H9 (cell line): ENCODE measurements around the gene UTS2R. TPM values are rescaled to one million over a fixed set of nuclear protein-coding genes. Genes with fewer than 3 reads are reported as not detected.

Experiments used
- DNase-seq: peaks from one replicate; pipeline ENCODE4 v3.0.0-alpha.2; 2017
- H2AFZ ChIP-seq: one replicate; pipeline ENCODE4 v1.6.1; 2013; ENCODE audit warnings: mild to moderate bottlenecking, low read length, control low read depth, moderate library complexity
- H2AK5ac ChIP-seq: 2 replicates; pipeline ENCODE4 v1.6.1; 2013; ENCODE audit warnings: low read length, control low read depth, mixed read lengths; ENCODE audit not compliant: insufficient read length
- H2BK120ac ChIP-seq: one replicate; pipeline ENCODE4 v1.6.1; 2013; ENCODE audit warnings: low read depth, mild to moderate bottlenecking, low read length, control low read depth, inconsistent platforms; ENCODE audit not compliant: poor library complexity, severe bottlenecking
- H2BK12ac ChIP-seq: 2 replicates; pipeline ENCODE4 v1.6.1; 2013; ENCODE audit warnings: low read length, control low read depth, mixed read lengths, low read depth; ENCODE audit not compliant: insufficient read length
- H2BK15ac ChIP-seq: 2 replicates; pipeline ENCODE4 v1.6.1; 2013; ENCODE audit warnings: low read depth, low read length, control low read depth
- H2BK20ac ChIP-seq: one replicate; pipeline ENCODE4 v1.6.1; 2013; ENCODE audit warnings: low read depth, mild to moderate bottlenecking, low read length, control low read depth, inconsistent platforms; ENCODE audit not compliant: poor library complexity, severe bottlenecking
- H2BK5ac ChIP-seq: 2 replicates; pipeline ENCODE4 v1.6.1; 2013; ENCODE audit warnings: low read length, control low read depth, mixed read lengths; ENCODE audit not compliant: insufficient read length
- H3K14ac ChIP-seq: 2 replicates; pipeline ENCODE4 v1.6.1; 2013; ENCODE audit warnings: low read length, control low read depth; ENCODE audit not compliant: insufficient read depth
- H3K18ac ChIP-seq: 2 replicates; pipeline ENCODE4 v1.6.1; 2013; ENCODE audit warnings: low read depth, mild to moderate bottlenecking, mixed read lengths, low read length, control low read depth; ENCODE audit not compliant: insufficient read length
- H3K23ac ChIP-seq: 2 replicates; pipeline ENCODE4 v1.6.1; 2013; ENCODE audit warnings: low read length, control low read depth, mixed read lengths, low read depth; ENCODE audit not compliant: insufficient read length
- H3K23me2 ChIP-seq: 2 replicates; pipeline ENCODE4 v1.6.1; 2013; ENCODE audit warnings: low read depth, mild to moderate bottlenecking, mixed read lengths, low read length, control low read depth; ENCODE audit not compliant: insufficient read length, poor library complexity, severe bottlenecking
- H3K27ac ChIP-seq: 2 replicates; pipeline ENCODE4 v1.5.1; 2013; ENCODE audit warnings: low read length, control low read depth, mixed read lengths, low read depth; ENCODE audit not compliant: insufficient read length
- H3K27me3 ChIP-seq: 2 replicates; pipeline ENCODE4 v1.6.1; 2013; ENCODE audit warnings: low read length, control low read depth, inconsistent platforms; ENCODE audit not compliant: insufficient read depth
- H3K4ac ChIP-seq: 2 replicates; pipeline ENCODE4 v1.6.1; 2013; ENCODE audit warnings: low read depth, mild to moderate bottlenecking, control low read depth, inconsistent platforms, low read length, moderate library complexity
- H3K4me1 ChIP-seq: 2 replicates; pipeline ENCODE4 v1.6.1; 2013; ENCODE audit warnings: low read length, control low read depth, inconsistent platforms; ENCODE audit not compliant: insufficient read depth
- H3K4me2 ChIP-seq: 2 replicates; pipeline ENCODE4 v1.6.1; 2013; ENCODE audit warnings: low read length, control low read depth, mixed read lengths; ENCODE audit not compliant: insufficient read length, insufficient read depth
- H3K56ac ChIP-seq: 2 replicates; pipeline ENCODE4 v1.6.1; 2013; ENCODE audit warnings: low read depth, mild to moderate bottlenecking, mixed read lengths, low read length, control low read depth; ENCODE audit not compliant: insufficient read length
- H3K79me1 ChIP-seq: 2 replicates; pipeline ENCODE4 v1.6.1; 2013; ENCODE audit warnings: low read depth, mild to moderate bottlenecking, moderate library complexity, low read length, control low read depth, inconsistent platforms; ENCODE audit not compliant: insufficient read depth, poor library complexity, severe bottlenecking
- H3K79me2 ChIP-seq: 2 replicates; pipeline ENCODE4 v1.6.1; 2013; ENCODE audit warnings: low read length, control low read depth, inconsistent platforms; ENCODE audit not compliant: insufficient read depth
- H3K9ac ChIP-seq: 2 replicates; pipeline ENCODE4 v1.6.1; 2013; ENCODE audit warnings: low read length, control low read depth, mixed read lengths; ENCODE audit not compliant: insufficient read length; ENCODE audit errors: extremely low read depth
- H3K9me3 ChIP-seq: one replicate; pipeline ENCODE4 v1.6.1; 2013; ENCODE audit warnings: low read depth, low read length, inconsistent platforms; ENCODE audit not compliant: control insufficient read depth
- H3T11ph ChIP-seq: one replicate; pipeline ENCODE4 v1.6.1; 2013; ENCODE audit warnings: mild to moderate bottlenecking, low read length, control low read depth, inconsistent platforms
- H4K20me1 ChIP-seq: one replicate; pipeline ENCODE4 v1.6.1; 2013; ENCODE audit not compliant: control insufficient read depth, insufficient read length, insufficient read depth
- H4K5ac ChIP-seq: 2 replicates; pipeline ENCODE4 v1.6.1; 2013; ENCODE audit warnings: low read depth, mild to moderate bottlenecking, mixed read lengths, low read length, control low read depth; ENCODE audit not compliant: insufficient read length
- H4K8ac ChIP-seq: replicated peaks from 2 replicates; pipeline ENCODE4 v1.6.1; 2013; ENCODE audit warnings: low read length, control low read depth, mixed read lengths, low read depth; ENCODE audit not compliant: insufficient read length
- H4K91ac ChIP-seq: 2 replicates; pipeline ENCODE4 v1.6.1; 2013; ENCODE audit warnings: low read depth, mild to moderate bottlenecking, moderate library complexity, mixed read lengths, low read length, control low read depth; ENCODE audit not compliant: insufficient read length
- H3K27ac Mint-ChIP-seq, 3 experiments: 2 replicates in 2 of 3; 3 replicates in 1 of 3; pipeline ENCODE4 v1.8.0; 2020 to 2021; ENCODE audit warnings: mixed read lengths in 3 of 3, mild to moderate bottlenecking in 1 of 3, moderate library complexity in 1 of 3
- H3K27me3 Mint-ChIP-seq: 2 replicates; pipeline ENCODE4 v1.8.0; 2021; ENCODE audit warnings: low read depth, mild to moderate bottlenecking, moderate library complexity, mixed read lengths
- H3K36me3 Mint-ChIP-seq, 3 experiments: 2 replicates in 2 of 3; 3 replicates in 1 of 3; pipeline ENCODE4 v1.8.0; 2020 to 2021; ENCODE audit warnings: low read depth in 3 of 3, mixed read lengths in 3 of 3; ENCODE audit not compliant: insufficient read depth in 1 of 3
- H3K4me1 Mint-ChIP-seq, 2 experiments: 2 replicates each; pipeline ENCODE4 v1.8.0; 2020; ENCODE audit warnings: mixed read lengths in 2 of 2
- H3K4me3 Mint-ChIP-seq, 2 experiments: 2 replicates in 1 of 2; 3 replicates in 1 of 2; pipeline ENCODE4 v1.8.0; 2020 to 2021; ENCODE audit warnings: mild to moderate bottlenecking in 2 of 2, mixed read lengths in 2 of 2, moderate library complexity in 1 of 2
- H3K9me3 Mint-ChIP-seq, 2 experiments: 2 replicates in 1 of 2; 3 replicates in 1 of 2; pipeline ENCODE4 v1.8.0; 2020; ENCODE audit warnings: mild to moderate bottlenecking in 2 of 2, mixed read lengths in 2 of 2, moderate library complexity in 1 of 2
- WGBS: extraction: QIAGEN DNeasy Blood & Tissue Kit; methylation state at CpG from one replicate; pipeline ENCODE4 v1.1.7; 2013; ENCODE audit warnings: missing lambda C conversion rate, low lambda C conversion rate, mixed read lengths; ENCODE audit not compliant: insufficient read length; ENCODE audit errors: extremely low coverage; 5-methylcytosine and 5-hydroxymethylcytosine counted together
- total RNA-seq: library from RNA; stranded (reverse); gene quantifications from 2 replicates; pipeline ENCODE4 v1.2.1, GENCODE V29; 2021
- TF ChIP-seq, protein P1 (sequence below): fragments of 200-600 bp; sonication (generic); conservative IDR thresholded peaks from 3 replicates; pipeline ENCODE4 v1.8.0; 2021; ENCODE audit warnings: antibody characterized with exemption, mild to moderate bottlenecking

Gene UTS2R
- total RNA-seq, 1 experiment from 2014 or later: 0.94 TPM

DNA sequence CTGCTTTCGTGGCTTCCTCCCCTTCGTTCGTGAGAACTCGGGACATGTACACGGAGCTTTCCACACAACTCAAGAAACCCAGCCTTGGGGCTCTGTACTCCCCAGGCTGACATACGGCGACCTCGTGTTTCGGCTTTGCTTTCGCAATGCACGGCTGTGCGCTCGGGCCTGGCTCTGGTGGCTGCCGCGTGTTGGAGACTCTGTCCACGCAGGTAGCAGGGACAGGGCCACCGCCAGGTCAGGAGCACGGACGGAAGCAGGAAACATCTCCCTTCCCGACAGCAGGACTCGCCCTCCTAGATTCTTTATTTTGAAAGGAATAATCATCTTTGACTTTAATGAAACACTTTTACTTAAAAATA lies 17.3 kb downstream of the UTS2R start:
- DNase-seq: no peak
- Histone ChIP-seq H3K79me2 (no peaks in the 10 kb centered on the region), H3T11ph (no peak overlapping the region), H4K91ac (no peak overlapping the region), H2BK15ac (no peak overlapping the region), H3K56ac (no peak overlapping the region), H3K79me1 (no peaks in the 10 kb centered on the region), H2AFZ (no peak overlapping the region), H4K5ac (no peak overlapping the region), H3K9ac (no peak overlapping the region), H3K27ac (no peak overlapping the region), H3K14ac (no peak overlapping the region), H4K20me1 (no peaks in the 10 kb centered on the region), H3K4ac (no peak overlapping the region), H2BK5ac (no peak overlapping the region), H3K18ac (no peak overlapping the region), H3K9me3 (no peaks in the 10 kb centered on the region), H2BK12ac (no peak overlapping the region), H3K23ac (no peak overlapping the region), H3K4me2 (no peak overlapping the region), H2BK120ac (no peak overlapping the region), H3K23me2 (no peaks in the 10 kb centered on the region), H4K8ac (no peak overlapping the region), H2AK5ac (no peak overlapping the region), H2BK20ac (no peak overlapping the region), H3K4me1 (no peaks in the 10 kb centered on the region), H3K27me3 (no peaks in the 10 kb centered on the region)
- Mint-ChIP-seq H3K27me3 (peaks cover 9% of the 10 kb centered on the region), H3K4me3 (no peak overlapping the region), H3K27ac (no peak overlapping the region), H3K36me3 (peaks cover 0 to 9% (median 7%) of the 10 kb centered on the region in 3 experiments; a peak in 4 of 7 replicates), H3K9me3 (no peaks in the 10 kb centered on the region; a peak in 1 of 5 replicates), H3K4me1 (peaks cover under 1 to 8% of the 10 kb centered on the region in 2 experiments; a peak in 3 of 4 replicates)
- WGBS: no CpG with 5 or more reads among the region's 21 CpGs
- TF ChIP-seq, protein P1, sequence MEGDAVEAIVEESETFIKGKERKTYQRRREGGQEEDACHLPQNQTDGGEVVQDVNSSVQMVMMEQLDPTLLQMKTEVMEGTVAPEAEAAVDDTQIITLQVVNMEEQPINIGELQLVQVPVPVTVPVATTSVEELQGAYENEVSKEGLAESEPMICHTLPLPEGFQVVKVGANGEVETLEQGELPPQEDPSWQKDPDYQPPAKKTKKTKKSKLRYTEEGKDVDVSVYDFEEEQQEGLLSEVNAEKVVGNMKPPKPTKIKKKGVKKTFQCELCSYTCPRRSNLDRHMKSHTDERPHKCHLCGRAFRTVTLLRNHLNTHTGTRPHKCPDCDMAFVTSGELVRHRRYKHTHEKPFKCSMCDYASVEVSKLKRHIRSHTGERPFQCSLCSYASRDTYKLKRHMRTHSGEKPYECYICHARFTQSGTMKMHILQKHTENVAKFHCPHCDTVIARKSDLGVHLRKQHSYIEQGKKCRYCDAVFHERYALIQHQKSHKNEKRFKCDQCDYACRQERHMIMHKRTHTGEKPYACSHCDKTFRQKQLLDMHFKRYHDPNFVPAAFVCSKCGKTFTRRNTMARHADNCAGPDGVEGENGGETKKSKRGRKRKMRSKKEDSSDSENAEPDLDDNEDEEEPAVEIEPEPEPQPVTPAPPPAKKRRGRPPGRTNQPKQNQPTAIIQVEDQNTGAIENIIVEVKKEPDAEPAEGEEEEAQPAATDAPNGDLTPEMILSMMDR: no peak
